Fibroblast of villous mesenchyme (primary cell): Measurements from ENCODE around the gene TBC1D20. TPM values are rescaled to one million over a fixed set of nuclear protein-coding genes. Genes with fewer than 3 reads are reported as not detected.
A peak's percentile ranks its signal among the peaks of the same experiment; 100 is the strongest.

Source experiments
- DNase-seq: peaks from one replicate; pipeline ENCODE4 v3.0.0-alpha.2; 2010; ENCODE audit warnings: low read depth
- H3K4me3 ChIP-seq: 2 replicates; pipeline ENCODE4 v1.5.1; 2011; ENCODE audit warnings: low read depth, mild to moderate bottlenecking, low read length
- total RNA-seq: library from RNA; depleted of rRNA; stranded (reverse); fragments of >200 nt; gene quantifications from 2 replicates; pipeline ENCODE4 v1.2.3, GENCODE V29; 2012
- TF ChIP-seq, protein P1 (sequence below): IDR thresholded peaks from 2 replicates; pipeline ENCODE4 v1.5.1; 2012; ENCODE audit warnings: low read depth, mild to moderate bottlenecking, low read length; ENCODE audit not compliant: insufficient read depth

TBC1D20 gene
- total RNA-seq, 1 donor, result 42.3 TPM

DNA sequence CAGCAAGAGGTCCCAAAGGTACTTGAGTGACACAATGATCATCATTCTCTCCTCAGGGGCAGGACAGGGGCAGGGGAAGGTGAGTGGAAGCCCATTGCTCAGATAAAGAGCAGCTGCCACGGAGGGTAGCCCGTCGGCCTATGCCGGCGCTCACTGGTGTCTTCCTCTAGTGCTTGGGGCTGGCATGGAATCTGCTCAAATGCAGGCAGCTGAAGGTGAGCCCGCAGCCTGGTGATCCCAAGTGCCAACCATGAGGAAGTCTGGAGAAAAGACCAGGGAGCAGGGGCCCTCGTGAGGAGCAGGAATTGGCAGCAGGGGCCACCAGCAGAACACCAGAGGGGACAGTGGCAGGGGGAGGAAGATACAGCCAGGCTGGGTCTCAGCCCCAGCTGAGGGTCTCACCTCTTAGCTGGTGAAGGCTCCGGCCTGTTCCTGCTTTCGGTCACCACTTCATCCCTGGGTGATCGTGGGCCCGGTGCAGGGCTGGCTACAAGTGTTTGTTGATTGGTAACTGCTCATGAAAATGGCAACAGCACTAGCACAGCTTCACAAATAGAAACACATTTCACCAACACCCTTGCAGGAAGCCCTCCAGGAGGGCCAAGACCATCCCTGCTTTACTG lies 29.5 kb downstream of the TBC1D20 start:
- TF ChIP-seq, protein P1, sequence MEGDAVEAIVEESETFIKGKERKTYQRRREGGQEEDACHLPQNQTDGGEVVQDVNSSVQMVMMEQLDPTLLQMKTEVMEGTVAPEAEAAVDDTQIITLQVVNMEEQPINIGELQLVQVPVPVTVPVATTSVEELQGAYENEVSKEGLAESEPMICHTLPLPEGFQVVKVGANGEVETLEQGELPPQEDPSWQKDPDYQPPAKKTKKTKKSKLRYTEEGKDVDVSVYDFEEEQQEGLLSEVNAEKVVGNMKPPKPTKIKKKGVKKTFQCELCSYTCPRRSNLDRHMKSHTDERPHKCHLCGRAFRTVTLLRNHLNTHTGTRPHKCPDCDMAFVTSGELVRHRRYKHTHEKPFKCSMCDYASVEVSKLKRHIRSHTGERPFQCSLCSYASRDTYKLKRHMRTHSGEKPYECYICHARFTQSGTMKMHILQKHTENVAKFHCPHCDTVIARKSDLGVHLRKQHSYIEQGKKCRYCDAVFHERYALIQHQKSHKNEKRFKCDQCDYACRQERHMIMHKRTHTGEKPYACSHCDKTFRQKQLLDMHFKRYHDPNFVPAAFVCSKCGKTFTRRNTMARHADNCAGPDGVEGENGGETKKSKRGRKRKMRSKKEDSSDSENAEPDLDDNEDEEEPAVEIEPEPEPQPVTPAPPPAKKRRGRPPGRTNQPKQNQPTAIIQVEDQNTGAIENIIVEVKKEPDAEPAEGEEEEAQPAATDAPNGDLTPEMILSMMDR, result no peak
- H3K4me3 ChIP-seq, result no peak overlapping the region
- DNase-seq, result no peak

DNA sequence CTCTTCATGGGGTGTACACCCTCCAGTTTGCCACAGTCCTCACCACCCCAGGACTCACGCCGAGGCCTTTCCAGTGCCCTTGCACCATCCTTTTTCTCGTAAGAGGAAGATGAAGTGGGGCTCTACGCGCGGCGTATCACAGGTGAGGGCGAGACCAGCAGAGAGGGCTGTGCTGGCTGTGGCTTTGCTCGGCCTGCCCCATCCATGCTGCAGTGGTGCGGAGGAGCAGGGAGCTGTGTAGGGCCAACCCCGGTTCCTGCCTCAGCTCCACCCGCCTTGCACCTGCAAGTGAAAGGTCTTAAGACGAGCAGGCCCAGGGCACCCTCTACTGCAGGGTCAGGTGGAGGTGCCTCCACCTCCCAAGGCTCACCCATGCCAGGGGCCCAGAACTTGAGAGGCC lies 30.1 kb downstream of the TBC1D20 start:
- no peak overlapping the region for H3K4me3 ChIP-seq
- TF ChIP-seq, protein P1, result no peak
- no peak for DNase-seq

DNA sequence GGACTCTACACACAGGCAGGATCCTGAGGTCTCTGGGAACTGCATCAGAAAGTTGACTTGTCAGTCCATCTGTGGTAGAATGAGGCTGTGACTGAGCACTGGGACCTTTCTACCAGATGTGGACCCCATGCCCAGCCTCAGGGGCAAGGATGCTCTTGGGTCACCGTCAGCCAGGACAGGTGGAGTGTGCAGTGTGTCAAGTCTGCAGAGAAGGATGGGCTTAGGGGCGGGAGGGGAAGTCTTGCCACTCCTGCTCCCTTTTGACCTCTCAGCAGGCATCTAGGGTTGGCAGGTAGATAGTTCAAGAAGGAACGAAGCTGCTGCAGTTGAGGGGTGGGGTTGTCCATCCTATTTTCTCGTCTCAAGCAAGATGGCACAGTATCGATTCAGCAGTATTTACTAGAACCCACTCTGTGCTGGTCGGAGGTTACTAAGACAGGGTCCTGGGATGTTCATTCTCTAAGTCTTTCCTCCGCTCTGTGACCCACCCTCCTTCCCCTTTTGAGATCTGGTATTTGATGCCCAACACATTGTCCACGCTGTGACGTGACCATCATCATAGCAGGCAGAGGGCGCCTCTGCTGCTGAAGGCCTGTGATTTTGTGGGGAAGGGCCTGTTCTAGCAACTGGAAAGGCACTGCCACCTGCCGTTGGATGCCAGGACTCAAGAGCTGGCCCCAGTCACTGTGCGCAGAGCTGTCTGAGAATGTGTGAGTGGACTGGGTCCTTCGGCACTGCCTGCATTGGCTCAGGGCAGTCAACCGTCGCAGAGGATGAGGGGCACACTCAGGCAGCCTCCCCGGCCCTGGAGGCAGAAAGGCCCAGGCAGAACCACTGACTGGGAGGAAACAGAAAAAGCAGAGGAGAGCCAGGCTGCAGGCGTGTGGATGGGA lies 31.1 kb downstream of the TBC1D20 start:
- TF ChIP-seq, protein P1, result peak; percentile 69
- no peak overlapping the region for H3K4me3 ChIP-seq
- peak; percentile 84 for DNase-seq

DNA sequence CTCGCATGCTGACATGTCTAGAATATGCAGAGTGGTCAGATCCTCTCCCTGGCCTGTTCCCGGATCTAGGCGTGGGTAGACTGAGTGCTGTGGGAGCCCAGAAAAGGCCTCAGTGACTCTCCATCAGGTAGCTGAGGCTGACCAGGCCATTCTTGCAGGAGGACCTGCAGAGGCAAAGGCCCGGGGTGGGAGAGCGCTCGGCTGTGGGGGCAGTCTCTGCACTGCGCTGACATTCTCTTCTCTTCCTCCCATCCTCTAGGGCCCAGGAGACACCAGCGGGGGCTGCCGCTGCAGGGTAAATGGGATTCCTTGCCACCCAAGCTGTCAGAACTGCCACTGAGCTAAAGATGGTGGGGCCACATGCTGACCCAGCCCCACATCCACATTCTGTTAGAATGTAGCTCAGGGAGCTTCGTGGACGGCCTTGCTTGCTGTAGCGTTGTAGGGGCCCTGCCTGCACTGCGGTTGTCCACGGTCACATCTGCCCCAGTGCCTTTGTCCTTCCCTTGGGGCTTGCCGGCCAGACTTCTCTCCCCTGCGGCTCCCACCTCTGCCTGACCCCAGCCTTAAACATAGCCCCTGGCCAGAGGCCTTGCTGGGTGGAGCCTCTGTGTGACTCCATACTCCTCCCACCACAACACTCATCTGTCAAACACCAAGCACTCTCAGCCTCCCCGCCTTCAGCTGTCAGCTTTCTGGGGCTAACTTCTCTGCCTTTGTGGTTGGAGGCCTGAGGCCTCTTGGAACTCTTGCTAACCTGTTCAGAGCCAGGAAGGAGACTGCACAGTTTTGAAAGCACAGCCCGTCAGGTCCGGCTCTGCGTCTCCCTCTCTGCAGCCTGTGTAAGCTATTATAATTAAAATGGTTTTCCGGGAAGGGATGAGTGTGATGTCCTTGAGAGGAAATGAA lies 32.0 kb downstream of the TBC1D20 start:
- no peak for DNase-seq
- no peak overlapping the region for H3K4me3 ChIP-seq
- TF ChIP-seq, protein P1, result no peak

DNA sequence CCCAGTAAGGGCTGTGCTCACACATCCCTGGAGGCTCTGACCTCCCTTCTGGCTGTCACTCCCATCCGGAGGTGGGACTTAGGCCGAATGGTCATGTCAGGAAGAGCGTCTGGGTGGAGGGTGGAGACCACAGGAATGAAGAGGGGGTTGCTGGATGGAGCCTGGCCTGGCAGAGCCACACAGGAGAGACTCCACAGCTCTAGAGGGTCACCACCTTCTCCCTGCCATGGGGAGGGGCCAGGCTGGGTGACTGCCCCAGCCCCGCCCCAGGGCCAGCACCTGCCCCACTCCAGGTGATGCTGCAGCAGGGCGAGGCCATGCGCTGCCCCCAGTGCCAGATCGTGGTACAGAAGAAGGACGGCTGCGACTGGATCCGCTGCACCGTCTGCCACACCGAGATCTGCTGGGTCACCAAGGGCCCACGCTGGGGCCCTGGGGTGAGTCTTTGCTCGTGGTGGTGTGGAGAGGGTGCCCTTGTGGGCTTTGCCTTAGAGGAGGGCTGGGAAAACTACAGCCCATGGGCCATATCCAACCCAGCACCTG lies 33.6 kb downstream of the TBC1D20 start:
- TF ChIP-seq, protein P1, result no peak
- no peak overlapping the region for H3K4me3 ChIP-seq
- no peak for DNase-seq
